Measurements from ENCODE around the gene YARS2. TPM values are rescaled to one million over a fixed set of nuclear protein-coding genes. Genes with fewer than 3 reads are reported as not detected.

The YARS2 gene
- 10 to 100 TPM; 18.7 to 26.8 (median 22.0) TPM for total RNA-seq

DNA sequence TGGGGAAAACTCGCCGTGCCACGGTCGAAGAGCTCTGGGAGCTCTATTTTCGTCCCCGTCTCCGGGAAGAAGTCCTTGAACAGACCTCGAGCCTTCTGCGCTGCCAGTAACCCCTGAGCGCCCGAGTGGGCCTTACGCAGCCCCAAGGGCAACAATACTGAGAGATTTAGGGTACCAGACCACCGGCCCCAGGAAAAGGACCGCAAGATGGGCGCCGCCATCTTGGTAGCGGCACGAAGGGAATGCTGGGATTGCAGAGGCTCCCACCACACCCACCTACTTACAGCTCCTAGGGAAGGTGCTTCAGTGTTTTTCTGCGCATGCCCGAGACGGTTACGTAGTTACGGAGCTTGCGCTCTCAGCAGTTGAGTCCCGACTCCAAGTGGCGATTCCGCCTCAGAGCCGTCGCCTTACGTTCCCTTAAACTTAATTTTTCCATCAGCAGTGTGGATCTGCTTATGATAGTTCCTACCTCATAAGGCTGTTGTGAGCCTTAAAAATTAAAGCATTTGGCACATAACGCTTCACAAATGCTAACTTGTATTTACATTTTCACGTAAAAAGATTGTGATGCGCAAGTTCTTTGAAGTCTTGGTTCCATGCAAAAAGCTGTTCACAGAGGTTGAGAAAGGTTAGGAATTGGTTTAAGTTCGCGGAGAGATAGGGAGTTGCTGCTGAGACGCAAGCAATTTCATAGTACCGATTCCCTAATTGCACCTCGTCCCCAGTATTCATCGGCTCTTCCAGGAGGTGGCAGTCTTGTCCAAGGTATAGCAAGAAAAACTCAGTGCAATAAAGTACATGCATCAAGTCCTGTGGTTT, at the start of gene YARS2:
Gene YARS2 (minus strand): TSS at position 244 of the 822 bp plus-strand sequence. CDS start 23 bp downstream, at position 221.
- TF ChIP-seq, protein P1, sequence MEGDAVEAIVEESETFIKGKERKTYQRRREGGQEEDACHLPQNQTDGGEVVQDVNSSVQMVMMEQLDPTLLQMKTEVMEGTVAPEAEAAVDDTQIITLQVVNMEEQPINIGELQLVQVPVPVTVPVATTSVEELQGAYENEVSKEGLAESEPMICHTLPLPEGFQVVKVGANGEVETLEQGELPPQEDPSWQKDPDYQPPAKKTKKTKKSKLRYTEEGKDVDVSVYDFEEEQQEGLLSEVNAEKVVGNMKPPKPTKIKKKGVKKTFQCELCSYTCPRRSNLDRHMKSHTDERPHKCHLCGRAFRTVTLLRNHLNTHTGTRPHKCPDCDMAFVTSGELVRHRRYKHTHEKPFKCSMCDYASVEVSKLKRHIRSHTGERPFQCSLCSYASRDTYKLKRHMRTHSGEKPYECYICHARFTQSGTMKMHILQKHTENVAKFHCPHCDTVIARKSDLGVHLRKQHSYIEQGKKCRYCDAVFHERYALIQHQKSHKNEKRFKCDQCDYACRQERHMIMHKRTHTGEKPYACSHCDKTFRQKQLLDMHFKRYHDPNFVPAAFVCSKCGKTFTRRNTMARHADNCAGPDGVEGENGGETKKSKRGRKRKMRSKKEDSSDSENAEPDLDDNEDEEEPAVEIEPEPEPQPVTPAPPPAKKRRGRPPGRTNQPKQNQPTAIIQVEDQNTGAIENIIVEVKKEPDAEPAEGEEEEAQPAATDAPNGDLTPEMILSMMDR (IDR thresholded peaks at IDR 0.05; ENCODE audit: low read depth) = no peak

DNA sequence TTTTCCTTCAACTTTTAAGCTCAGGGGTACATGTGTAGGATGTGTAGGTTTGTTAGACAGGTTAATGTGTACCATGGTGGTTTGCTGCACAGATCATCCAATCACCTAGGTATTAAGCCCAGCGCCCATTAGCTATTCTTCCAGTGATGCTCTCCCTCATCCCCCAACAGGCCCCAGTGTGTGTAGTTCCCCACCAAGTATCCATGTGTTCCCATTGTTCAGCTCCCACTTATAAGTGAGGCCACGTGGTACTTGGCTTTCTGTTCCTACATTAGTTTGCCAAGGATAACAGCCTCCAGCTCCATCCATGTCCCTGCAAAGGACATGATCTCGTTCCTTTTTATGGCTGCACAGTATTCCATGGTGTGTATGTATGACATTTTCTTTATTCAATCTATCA, 48.6 kb upstream of the YARS2 start:
- TF ChIP-seq, protein P1 (IDR thresholded peaks at IDR 0.05; ENCODE audit: low read depth) = no peak

DNA sequence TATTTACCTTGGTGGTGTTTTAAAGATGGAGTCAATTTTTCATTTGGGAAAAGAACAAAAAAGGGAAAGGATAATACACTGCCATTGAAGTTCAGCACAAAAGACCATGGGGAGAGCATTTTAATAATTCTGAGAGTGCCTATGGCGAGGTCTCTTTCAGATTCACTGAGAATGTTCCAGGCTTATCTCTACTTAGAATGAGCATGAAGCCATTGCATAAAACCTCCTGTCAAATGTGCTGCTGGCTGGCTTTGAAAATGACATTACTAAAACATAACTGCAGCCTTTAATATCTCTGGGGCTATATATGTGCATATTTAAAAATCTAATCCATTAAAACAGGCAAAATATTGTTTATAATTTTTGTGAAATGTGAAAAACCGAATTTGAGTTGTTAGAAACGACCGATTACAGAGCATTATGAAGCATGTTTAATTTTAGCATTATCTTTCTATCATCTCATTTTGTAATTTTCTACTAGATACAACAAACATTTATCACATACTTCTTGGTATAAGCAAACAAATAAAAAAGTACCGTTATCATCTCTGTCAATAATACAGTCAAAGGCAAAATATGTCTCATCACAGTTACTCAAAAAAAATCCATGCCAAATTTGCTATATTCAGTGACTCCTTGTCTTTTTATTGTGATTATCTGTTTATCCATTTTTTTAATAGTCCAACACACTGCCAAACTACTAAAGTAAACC, 45.7 kb upstream of the YARS2 start:
- TF ChIP-seq, protein P1 (IDR thresholded peaks at IDR 0.05; ENCODE audit: low read depth) = no peak

DNA sequence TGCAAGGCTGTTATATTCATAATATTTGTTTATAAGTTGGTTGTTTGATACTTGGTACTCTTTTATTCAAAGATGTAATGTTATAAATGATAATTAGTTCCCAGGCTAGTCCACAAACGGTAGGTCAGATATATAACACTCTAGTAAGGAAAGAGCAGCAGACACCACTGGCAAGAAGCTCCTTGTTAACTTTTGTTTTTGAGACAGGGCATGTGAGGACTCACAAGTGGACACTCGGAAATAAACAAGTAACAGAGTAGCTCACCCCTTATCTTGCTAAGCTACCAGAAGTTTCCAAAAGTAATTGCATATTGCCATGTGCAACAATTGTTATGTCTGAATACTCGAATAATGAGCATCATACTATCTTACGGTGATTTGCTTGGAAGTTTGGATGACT, 38.6 kb upstream of the YARS2 start:
- TF ChIP-seq, protein P1 (IDR thresholded peaks at IDR 0.05; ENCODE audit: low read depth) = no peak

DNA sequence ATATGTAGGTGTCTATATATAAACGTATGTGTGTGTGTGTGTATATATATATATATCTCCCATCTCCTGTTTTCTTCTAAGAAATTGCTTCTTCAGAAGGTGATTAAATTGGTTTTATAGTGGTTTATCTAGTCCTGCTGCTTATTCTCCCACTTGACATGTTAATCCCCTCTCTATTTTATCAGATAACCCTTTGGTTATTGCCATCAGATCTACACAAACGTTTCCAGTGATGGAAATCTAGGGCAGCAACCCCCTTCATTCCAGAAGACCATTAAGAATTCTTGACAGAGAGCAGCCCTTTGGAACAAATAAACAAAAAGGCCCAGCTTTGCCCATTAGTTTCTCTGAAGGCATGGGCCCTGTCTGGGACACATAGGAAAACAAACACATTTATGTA, 34.2 kb upstream of the YARS2 start:
- TF ChIP-seq, protein P1 (IDR thresholded peaks at IDR 0.05; ENCODE audit: low read depth) = no peak

DNA sequence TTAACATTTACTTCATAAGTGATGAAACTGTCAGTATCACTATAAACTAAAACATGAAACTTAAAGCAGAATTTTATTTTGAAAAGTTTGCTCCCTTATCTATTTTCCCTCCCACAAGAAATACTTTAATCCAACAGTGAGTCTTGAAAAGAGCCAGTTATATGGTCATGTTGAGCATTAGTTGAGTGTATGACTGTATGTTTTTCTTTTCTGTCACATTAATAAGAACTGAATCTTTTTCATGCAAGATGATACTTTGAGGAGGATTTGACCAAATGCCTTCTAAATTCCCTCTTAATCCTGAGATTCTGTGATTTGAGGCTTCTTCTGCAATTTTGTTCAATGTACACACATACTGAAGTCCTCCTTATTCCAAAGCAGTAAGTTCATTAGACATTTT, 33.7 kb upstream of the YARS2 start:
- TF ChIP-seq, protein P1 (IDR thresholded peaks at IDR 0.05; ENCODE audit: low read depth) = no peak

DNA sequence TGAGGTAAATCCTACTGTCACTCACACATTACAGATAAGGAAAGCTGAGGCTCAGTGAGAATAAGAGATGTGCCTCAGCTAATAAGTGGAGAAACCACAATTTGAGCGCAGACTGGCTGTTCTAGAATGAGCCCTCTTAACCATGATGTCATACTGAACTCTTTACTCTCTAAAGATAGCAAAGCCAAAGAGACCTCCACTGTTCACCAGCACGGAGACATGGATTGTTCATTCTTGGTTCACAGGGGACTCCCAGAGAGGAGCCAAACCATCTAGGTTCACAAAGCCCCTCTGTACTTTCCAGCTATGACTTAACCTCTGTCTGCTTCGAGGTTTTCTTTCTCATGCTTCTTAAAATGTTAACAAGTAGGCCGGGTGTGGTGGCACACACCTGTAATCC, 32.7 kb upstream of the YARS2 start:
- TF ChIP-seq, protein P1 (IDR thresholded peaks at IDR 0.05; ENCODE audit: low read depth) = no peak

Measured in subcutaneous adipose tissue (tissue), 4 donors.